ENCODE measurements around the gene DTHD1.

- TF ChIP-seq POLR2A (IDR thresholded peaks at IDR 0.05; ENCODE audit: low read depth, low read length) (no peak), CTCF (IDR thresholded peaks at IDR 0.05; ENCODE audit: extremely low read depth in 1 of 2, insufficient read depth in 1 of 2, low read depth in 1 of 2, low read length in 2 of 2) (no peak)
Measured at GRCh38 chr4:36386691-36387090, 105.3 kb downstream of the DTHD1 start.
